Measurements from ENCODE around the gene TEDC2.

TEDC2 gene

GRCh38 chr16:2495041-2495440, 35.1 kb downstream of the TEDC2 start:
- Histone ChIP-seq H3K27me3 (ENCODE audit: insufficient read depth, low read depth, severe bottlenecking) (no peaks in the 10 kb centered on the region), H3K4me3 (ENCODE audit: low read depth, low read length) (no peak overlapping the region), H3K36me3 (peaks cover 49% of the 10 kb centered on the region), H3K27ac (no peak overlapping the region), H3K9me3 (ENCODE audit: severe bottlenecking) (no peaks in the 10 kb centered on the region)
- TF ChIP-seq CTCF (IDR thresholded peaks at IDR 0.05; ENCODE audit: low read depth, low read length) = no peak
- DNase-seq = no peak

- Histone ChIP-seq H3K4me3 (ENCODE audit: low read depth, low read length) (no peak overlapping the region), H3K36me3 (peaks cover 46% of the 10 kb centered on the region), H3K27me3 (ENCODE audit: insufficient read depth, low read depth, severe bottlenecking) (no peaks in the 10 kb centered on the region), H3K9me3 (ENCODE audit: severe bottlenecking) (no peaks in the 10 kb centered on the region), H3K27ac (peak overlapping the region; percentile 65)
- no peak for TF ChIP-seq CTCF (IDR thresholded peaks at IDR 0.05; ENCODE audit: low read depth, low read length)
- DNase-seq = no peak
These were observed 36.6 kb downstream of the TEDC2 start for GRCh38 chr16:2496223-2497115.

GRCh38 chr16:2497116-2497630, 37.3 kb downstream of the TEDC2 start:
- DNase-seq = peak; percentile 82
- H3K4me3 ChIP-seq (ENCODE audit: low read depth, low read length) = no peak overlapping the region
- H3K27ac ChIP-seq = peak overlapping the region; percentile 65
- peak; percentile 18; the same call in 1 of the 2 replicates for TF ChIP-seq CTCF (IDR thresholded peaks at IDR 0.05; ENCODE audit: low read depth, low read length)
- peaks cover 50% of the 10 kb centered on the region for H3K36me3 ChIP-seq
- no peaks in the 10 kb centered on the region for H3K9me3 ChIP-seq (ENCODE audit: severe bottlenecking)
- no peaks in the 10 kb centered on the region for H3K27me3 ChIP-seq (ENCODE audit: insufficient read depth, low read depth, severe bottlenecking)

GRCh38 chr16:2497695-2498484, 38.0 kb downstream of the TEDC2 start:
- no peak overlapping the region for H3K4me3 ChIP-seq (ENCODE audit: low read depth, low read length)
- no peaks in the 10 kb centered on the region for H3K27me3 ChIP-seq (ENCODE audit: insufficient read depth, low read depth, severe bottlenecking)
- H3K9me3 ChIP-seq (ENCODE audit: severe bottlenecking) = no peaks in the 10 kb centered on the region
- peak overlapping the region; percentile 65 for H3K27ac ChIP-seq
- no peak for TF ChIP-seq CTCF (IDR thresholded peaks at IDR 0.05; ENCODE audit: low read depth, low read length)
- DNase-seq = no peak
- H3K36me3 ChIP-seq = peaks cover 51% of the 10 kb centered on the region

GRCh38 chr16:2498531-2499253, 38.8 kb downstream of the TEDC2 start:
- no peaks in the 10 kb centered on the region for H3K27me3 ChIP-seq (ENCODE audit: insufficient read depth, low read depth, severe bottlenecking)
- peaks cover 46% of the 10 kb centered on the region for H3K36me3 ChIP-seq
- H3K27ac ChIP-seq = peak overlapping the region; percentile 65; the same call in 1 of the 2 replicates
- H3K9me3 ChIP-seq (ENCODE audit: severe bottlenecking) = no peaks in the 10 kb centered on the region
- DNase-seq = no peak
- TF ChIP-seq CTCF (IDR thresholded peaks at IDR 0.05; ENCODE audit: low read depth, low read length) = no peak
- H3K4me3 ChIP-seq (ENCODE audit: low read depth, low read length) = no peak overlapping the region

Data from WERI-Rb-1 (cell line).